Skeletal muscle tissue (tissue), 4 donors: ENCODE measurements around the gene FAM53B. TPM values are rescaled to one million over a fixed set of nuclear protein-coding genes. Genes with fewer than 3 reads are reported as not detected.
A peak's percentile ranks its signal among the peaks of the same experiment; 100 is the strongest.

Experiments used
- H3K27ac ChIP-seq: one replicate; pipeline ENCODE4 v1.7.0; 2013; ENCODE audit warnings: mild to moderate bottlenecking, low read depth, low read length, inconsistent platforms
- H3K27me3 ChIP-seq, 3 donors: one replicate each; pipeline ENCODE4 v1.7.0; 2013; ENCODE audit warnings: low read length in 3 of 3; ENCODE audit not compliant: control insufficient read depth in 3 of 3, insufficient read depth in 3 of 3
- H3K36me3 ChIP-seq, 3 donors: one replicate each; pipeline ENCODE4 v1.7.0; 2013; ENCODE audit warnings: low read length in 3 of 3; ENCODE audit not compliant: control insufficient read depth in 3 of 3, insufficient read depth in 3 of 3
- H3K4me1 ChIP-seq, 3 donors: one replicate each; pipeline ENCODE4 v1.7.0; 2013; ENCODE audit warnings: low read length in 3 of 3, mild to moderate bottlenecking in 3 of 3; ENCODE audit not compliant: control insufficient read depth in 3 of 3, insufficient read depth in 3 of 3
- H3K4me3 ChIP-seq, 3 donors: one replicate each; pipeline ENCODE4 v1.7.0; 2013; ENCODE audit warnings: low read length in 3 of 3
- H3K9ac ChIP-seq, 3 donors: one replicate each; pipeline ENCODE4 v1.7.0; 2013; ENCODE audit warnings: low read length in 3 of 3, mild to moderate bottlenecking in 3 of 3, moderate library complexity in 2 of 3, low read depth in 1 of 3
- H3K9me3 ChIP-seq, 3 donors: one replicate each; pipeline ENCODE4 v1.7.0; 2013; ENCODE audit warnings: low read length in 3 of 3; ENCODE audit not compliant: control insufficient read depth in 3 of 3
- total RNA-seq: library from RNA; depleted of rRNA; stranded (reverse); fragments of >200 nt; gene quantifications from one replicate; pipeline ENCODE4 v1.2.3, GENCODE V29; 2014
- donor health status: Osteomylitis.

Gene FAM53B
- total RNA-seq, 1 donor from 2014 or later, result 32.4 TPM

DNA sequence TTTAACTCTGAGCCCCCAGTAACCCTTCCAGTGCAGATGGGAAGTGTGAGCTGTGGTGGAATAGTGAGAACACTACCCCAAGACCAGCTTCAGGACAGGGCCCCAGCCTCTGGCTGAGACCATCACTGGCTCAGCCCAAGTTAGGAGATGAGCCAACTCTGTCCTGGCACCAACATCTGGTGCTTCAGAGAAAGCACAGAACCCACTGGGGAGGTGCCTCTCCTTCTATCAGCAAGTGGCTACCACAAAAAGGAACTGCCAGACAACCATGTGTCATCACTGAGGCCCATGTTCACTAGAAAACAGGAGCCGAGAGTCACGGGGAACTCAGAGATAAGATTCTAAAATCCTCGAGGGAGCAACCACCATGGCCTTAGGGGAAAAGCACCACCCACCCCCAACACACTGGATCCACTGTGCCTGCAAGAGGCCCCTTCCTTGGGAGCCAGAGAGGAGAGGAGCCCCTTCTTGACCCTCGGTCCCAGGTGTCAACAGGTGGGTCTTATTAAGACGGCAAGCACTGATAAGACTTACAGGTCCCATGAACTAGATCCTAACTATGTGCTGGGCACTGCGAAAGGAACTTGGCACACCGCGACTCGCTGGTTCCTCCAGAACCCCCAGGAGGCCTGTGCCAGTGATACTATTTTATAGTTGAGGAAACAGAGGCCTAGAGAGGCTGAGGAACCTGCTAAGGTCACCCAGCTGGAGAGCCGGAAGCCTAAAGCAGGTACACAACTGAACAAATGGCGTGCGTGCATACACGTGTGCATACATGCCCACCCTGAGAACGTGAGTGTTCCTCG, 102.7 kb downstream of the FAM53B start:
- Histone ChIP-seq H3K9me3 (no peaks in the 10 kb centered on the region), H3K27ac (peak overlapping the region; percentile 29), H3K36me3 (peaks cover 0 to 2% (median 0%) of the 10 kb centered on the region in 3 donors), H3K4me1 (peaks cover 54 to 81% (median 60%) of the 10 kb centered on the region in 3 donors), H3K9ac (peak overlapping the region in 2 of 3 donors; percentile 40 to 60), H3K27me3 (no peaks in the 10 kb centered on the region), H3K4me3 (peak overlapping the region in 1 of 3 donors; percentile 9)

DNA sequence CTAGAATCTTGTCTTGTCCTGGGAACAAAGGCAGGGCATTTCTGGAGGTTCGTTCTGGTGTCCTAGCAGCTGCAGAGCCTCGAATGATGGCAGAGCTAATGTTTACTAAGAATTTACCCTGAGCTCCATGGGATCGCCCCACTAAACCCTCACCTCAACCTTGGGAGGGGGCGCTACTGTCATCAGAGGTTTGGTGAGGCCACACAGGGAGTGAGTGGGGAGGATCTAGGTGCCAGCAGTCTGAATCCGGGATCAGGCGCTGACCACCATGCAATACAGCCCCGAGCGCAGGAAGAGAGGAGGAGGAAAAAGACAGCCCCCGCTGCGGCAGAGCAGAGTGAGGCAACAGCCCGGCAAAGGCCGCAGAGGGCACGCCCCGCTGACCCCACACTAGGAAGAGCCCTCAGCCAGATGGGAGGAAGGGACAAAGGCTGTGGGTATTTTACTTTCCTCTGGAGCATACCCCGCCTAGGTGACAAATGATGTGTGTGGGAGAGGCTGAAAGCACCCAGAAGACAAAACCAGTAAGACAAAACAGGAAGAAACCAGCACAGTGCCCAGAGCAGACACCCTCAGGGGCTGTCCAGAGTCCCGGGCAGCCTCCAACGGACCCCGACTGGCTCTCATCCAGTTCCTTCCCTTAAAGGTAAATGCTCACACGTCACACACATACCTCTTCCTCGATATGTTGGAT, 103.5 kb downstream of the FAM53B start:
- Histone ChIP-seq H3K4me3 (peak overlapping the region in 1 of 3 donors; percentile 9), H3K36me3 (peaks cover 0 to 2% (median 0%) of the 10 kb centered on the region in 3 donors), H3K9me3 (no peaks in the 10 kb centered on the region), H3K27ac (peak overlapping the region; percentile 54), H3K27me3 (no peaks in the 10 kb centered on the region), H3K9ac (peak overlapping the region; percentile 27 to 40 (median 40)), H3K4me1 (peaks cover 46 to 73% (median 52%) of the 10 kb centered on the region in 3 donors)

- no peak overlapping the region for H3K27ac ChIP-seq
Observed at GRCh38 chr10:124640056-124640455, 104.1 kb downstream of the FAM53B start.

GRCh38 chr10:124639646-124640045, 104.5 kb downstream of the FAM53B start:
- no peaks in the 10 kb centered on the region for H3K9me3 ChIP-seq
- peak overlapping the region in 1 of 3 donors; percentile 3 for H3K9ac ChIP-seq
- no peak overlapping the region for H3K27ac ChIP-seq
- H3K4me3 ChIP-seq, result no peak overlapping the region
- H3K27me3 ChIP-seq, result no peaks in the 10 kb centered on the region
- peaks cover 0 to 3% (median 0%) of the 10 kb centered on the region in 3 donors for H3K36me3 ChIP-seq
- H3K4me1 ChIP-seq, result peaks cover 41 to 65% (median 44%) of the 10 kb centered on the region in 3 donors

More at GRCh38 chr10:124640056-124640455, 104.1 kb downstream of the FAM53B start:
- no peaks in the 10 kb centered on the region for H3K9me3 ChIP-seq
- peaks cover 42 to 69% (median 48%) of the 10 kb centered on the region in 3 donors for H3K4me1 ChIP-seq
- H3K4me3 ChIP-seq, result no peak overlapping the region
- H3K27me3 ChIP-seq, result no peaks in the 10 kb centered on the region
- H3K9ac ChIP-seq, result peak overlapping the region in 1 of 3 donors; percentile 40
- H3K36me3 ChIP-seq, result peaks cover 0 to 3% (median 0%) of the 10 kb centered on the region in 3 donors

- Histone ChIP-seq H3K36me3 (peaks cover 0 to 3% (median 0%) of the 10 kb centered on the region in 3 donors), H3K4me3 (no peak overlapping the region), H3K9me3 (no peaks in the 10 kb centered on the region), H3K9ac (no peak overlapping the region), H3K4me1 (peaks cover 36 to 61% (median 40%) of the 10 kb centered on the region in 3 donors), H3K27me3 (no peaks in the 10 kb centered on the region), H3K27ac (no peak overlapping the region)
Observed at GRCh38 chr10:124639206-124639605, 105.0 kb downstream of the FAM53B start.

DNA sequence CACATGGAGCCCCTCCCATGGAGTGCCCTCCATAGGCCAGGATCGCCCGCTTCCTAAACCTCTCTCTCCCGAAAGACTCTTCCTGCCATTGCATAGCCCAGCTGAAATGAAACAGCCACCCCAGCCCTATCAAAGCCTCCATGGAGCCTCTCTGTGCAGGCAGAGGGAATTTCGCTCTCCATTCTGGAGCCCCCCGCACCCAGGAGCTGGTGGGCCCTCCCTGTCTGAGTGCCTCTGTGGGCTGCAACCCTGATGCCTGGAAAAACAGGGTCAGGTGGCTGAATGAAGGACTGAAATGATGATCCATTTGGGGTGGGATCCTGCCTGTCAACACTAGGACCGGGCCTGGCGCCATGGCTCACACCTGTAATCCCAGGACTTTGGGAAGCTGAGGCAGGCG, 106.4 kb downstream of the FAM53B start:
- H3K4me1 ChIP-seq, result peaks cover 32 to 54% (median 36%) of the 10 kb centered on the region in 3 donors
- peaks cover 0 to 3% (median 0%) of the 10 kb centered on the region in 3 donors for H3K36me3 ChIP-seq
- H3K9me3 ChIP-seq, result no peaks in the 10 kb centered on the region
- H3K27me3 ChIP-seq, result no peaks in the 10 kb centered on the region
- no peak overlapping the region for H3K27ac ChIP-seq
- H3K4me3 ChIP-seq, result no peak overlapping the region
- no peak overlapping the region for H3K9ac ChIP-seq

GRCh38 chr10:124637091-124637700, 107.0 kb downstream of the FAM53B start:
- H3K27ac ChIP-seq, result no peak overlapping the region
- peaks cover 0 to 3% (median 0%) of the 10 kb centered on the region in 3 donors for H3K36me3 ChIP-seq
- no peaks in the 10 kb centered on the region for H3K9me3 ChIP-seq
- H3K4me3 ChIP-seq, result no peak overlapping the region
- H3K4me1 ChIP-seq, result peaks cover 35 to 54% (median 36%) of the 10 kb centered on the region in 3 donors
- H3K9ac ChIP-seq, result no peak overlapping the region
- H3K27me3 ChIP-seq, result no peaks in the 10 kb centered on the region

DNA sequence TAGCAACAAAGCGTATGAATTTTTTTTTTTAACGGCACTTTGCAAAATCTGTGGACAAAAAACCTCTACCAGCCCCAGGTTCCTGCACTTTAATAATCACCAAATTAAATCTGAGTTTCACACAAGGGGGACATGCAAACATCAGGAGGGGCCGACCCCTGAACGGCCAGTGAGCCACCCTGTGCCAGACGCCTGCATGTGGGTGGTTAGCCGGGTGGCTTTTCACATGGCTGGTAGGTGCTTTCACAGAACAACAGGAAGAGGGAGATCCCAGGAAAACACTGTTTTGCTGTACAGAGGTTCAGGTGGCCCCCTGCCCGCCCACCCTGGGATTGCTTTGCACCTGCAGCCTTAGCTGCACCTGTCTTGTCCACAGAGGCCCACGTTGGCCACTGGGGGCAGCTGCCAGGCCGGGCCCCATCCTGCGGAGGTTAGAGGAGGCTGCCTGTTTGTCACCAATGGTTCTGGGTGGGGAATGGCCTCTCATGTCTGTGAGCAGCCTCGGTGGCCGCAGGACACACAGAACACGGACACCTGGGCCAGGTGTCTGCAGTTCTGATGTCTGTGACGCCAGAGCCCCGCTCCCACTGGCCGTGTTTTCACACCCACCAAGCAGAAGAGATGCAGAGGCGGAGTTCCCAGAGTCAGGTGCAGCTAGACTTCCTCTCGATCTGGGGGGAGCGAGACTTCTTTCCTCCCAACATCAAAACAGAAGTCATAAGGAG, 107.7 kb downstream of the FAM53B start:
- Histone ChIP-seq H3K27ac (no peak overlapping the region), H3K4me1 (peaks cover 35 to 54% (median 36%) of the 10 kb centered on the region in 3 donors)

DNA sequence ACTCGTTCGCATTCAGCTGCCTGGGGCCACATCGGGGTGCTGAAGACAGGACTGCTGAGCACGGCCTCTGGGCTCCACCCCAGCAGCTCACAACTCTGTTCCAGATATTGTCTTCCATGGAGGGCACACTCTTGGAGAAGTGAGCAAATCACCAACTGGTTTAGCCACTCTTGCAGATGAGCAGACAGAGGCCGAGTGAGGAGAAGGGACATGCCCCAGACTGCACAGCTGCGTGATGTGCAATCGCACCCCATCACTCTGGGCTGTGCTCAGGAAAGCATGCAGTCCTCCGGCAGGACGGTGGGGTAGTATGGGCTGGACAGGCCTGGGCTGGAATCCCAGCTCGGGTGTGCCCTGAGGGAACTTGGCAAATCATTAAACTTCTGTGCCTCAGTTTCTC, 111.6 kb downstream of the FAM53B start:
- H3K4me1 ChIP-seq, result peaks cover 52 to 60% (median 54%) of the 10 kb centered on the region in 3 donors
- H3K4me3 ChIP-seq, result peak overlapping the region in 2 of 3 donors; percentile 48 to 65
- peak overlapping the region; percentile 25 for H3K27ac ChIP-seq
- H3K36me3 ChIP-seq, result peaks cover 0 to 2% (median 0%) of the 10 kb centered on the region in 3 donors
- H3K27me3 ChIP-seq, result no peaks in the 10 kb centered on the region
- H3K9ac ChIP-seq, result peak overlapping the region in 2 of 3 donors; percentile 69 to 75
- no peaks in the 10 kb centered on the region for H3K9me3 ChIP-seq

More for the DNA sequence above, 107.7 kb downstream of the FAM53B start:
- H3K36me3 ChIP-seq, result peaks cover 0 to 2% (median 0%) of the 10 kb centered on the region in 3 donors
- H3K9ac ChIP-seq, result no peak overlapping the region
- H3K4me3 ChIP-seq, result no peak overlapping the region
- H3K27me3 ChIP-seq, result no peaks in the 10 kb centered on the region
- no peaks in the 10 kb centered on the region for H3K9me3 ChIP-seq
